GM12864 (cell line): ENCODE results near the gene GPR160.

Experiments
- DNase-seq: peaks from one replicate; pipeline ENCODE4 v3.0.0-alpha.2; 2011; ENCODE audit warnings: low read depth
- H3K4me3 ChIP-seq: 2 replicates; pipeline ENCODE4 v1.5.1; 2011; ENCODE audit warnings: mild to moderate bottlenecking, low read depth, low read length, control low read depth
- TF ChIP-seq, protein P1 (sequence below): IDR thresholded peaks from 2 replicates; pipeline ENCODE4 v1.5.1; 2011; ENCODE audit warnings: low read depth, mild to moderate bottlenecking, moderate library complexity, low read length, control low read depth, inconsistent platforms; ENCODE audit errors: missing control alignments

The GPR160 gene

GRCh38 chr3:170027233-170028102, 10.3 kb upstream of the GPR160 start:
- TF ChIP-seq, protein P1, sequence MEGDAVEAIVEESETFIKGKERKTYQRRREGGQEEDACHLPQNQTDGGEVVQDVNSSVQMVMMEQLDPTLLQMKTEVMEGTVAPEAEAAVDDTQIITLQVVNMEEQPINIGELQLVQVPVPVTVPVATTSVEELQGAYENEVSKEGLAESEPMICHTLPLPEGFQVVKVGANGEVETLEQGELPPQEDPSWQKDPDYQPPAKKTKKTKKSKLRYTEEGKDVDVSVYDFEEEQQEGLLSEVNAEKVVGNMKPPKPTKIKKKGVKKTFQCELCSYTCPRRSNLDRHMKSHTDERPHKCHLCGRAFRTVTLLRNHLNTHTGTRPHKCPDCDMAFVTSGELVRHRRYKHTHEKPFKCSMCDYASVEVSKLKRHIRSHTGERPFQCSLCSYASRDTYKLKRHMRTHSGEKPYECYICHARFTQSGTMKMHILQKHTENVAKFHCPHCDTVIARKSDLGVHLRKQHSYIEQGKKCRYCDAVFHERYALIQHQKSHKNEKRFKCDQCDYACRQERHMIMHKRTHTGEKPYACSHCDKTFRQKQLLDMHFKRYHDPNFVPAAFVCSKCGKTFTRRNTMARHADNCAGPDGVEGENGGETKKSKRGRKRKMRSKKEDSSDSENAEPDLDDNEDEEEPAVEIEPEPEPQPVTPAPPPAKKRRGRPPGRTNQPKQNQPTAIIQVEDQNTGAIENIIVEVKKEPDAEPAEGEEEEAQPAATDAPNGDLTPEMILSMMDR, result no peak
- no peak for DNase-seq
- no peak overlapping the region for H3K4me3 ChIP-seq

- no peak overlapping the region for H3K4me3 ChIP-seq
Measured at GRCh38 chr3:170033489-170033888, 4.3 kb upstream of the GPR160 start.

GRCh38 chr3:170038434-170039110, 777 bp downstream of the GPR160 start:
- DNase-seq, result no peak
- TF ChIP-seq, protein P1, result peak; percentile 37
- H3K4me3 ChIP-seq, result peak overlapping the region; percentile 99

More at GRCh38 chr3:170033489-170033888, 4.3 kb upstream of the GPR160 start:
- no peak for DNase-seq
- TF ChIP-seq, protein P1, result no peak

DNA sequence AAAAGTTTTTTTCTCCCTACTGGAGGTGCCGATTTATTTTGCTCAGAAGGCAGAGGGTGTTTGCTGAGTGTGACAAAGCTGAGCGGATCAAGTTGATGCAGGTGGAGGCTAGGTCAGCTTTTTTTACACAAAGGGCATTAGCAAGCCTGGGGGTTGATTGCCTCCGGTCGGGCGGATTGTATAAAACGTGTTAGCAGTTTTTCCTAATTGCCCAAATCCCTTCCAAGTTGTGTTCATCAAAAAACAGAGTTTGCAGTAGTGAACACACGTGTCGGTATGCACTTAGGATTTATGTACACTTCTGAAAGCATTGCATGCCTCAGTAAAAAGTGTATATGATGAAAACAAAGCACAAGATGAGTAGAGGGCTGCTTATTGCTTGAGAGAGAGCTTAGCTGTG, 2.6 kb downstream of the GPR160 start:
- no peak for DNase-seq
- peak overlapping the region; percentile 99 for H3K4me3 ChIP-seq
- TF ChIP-seq, protein P1, result no peak

- no peak for DNase-seq
- H3K4me3 ChIP-seq, result peak overlapping the region; percentile 40
- TF ChIP-seq, protein P1, result no peak
Measured at GRCh38 chr3:170043506-170043905, 5.7 kb downstream of the GPR160 start.

DNA sequence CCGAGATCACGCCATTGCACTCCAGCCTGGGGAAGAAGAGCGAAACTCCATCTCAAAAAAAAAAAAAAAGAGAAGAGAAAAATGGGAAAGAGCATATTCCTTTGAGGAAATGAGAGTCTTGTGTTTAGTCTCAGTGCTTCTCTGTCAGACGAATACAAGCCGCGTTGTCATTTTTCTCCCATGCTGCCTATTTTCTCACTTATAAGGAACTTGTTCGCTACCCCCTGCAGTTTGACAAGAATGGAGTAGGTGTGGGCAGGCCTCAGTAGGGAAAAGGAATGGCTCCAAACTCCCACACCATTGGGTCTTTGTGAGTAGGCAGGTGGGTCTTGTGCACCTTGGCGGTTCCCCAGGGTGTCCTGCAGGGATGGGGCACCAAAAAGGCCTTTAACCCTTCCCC, 6.5 kb downstream of the GPR160 start:
- H3K4me3 ChIP-seq, result peak overlapping the region; percentile 41
- TF ChIP-seq, protein P1, result no peak
- DNase-seq, result no peak
